HL-60 (cell line): Measurements from ENCODE around the gene PPP2R3C.
A peak's percentile ranks its signal among the peaks of the same experiment; 100 is the strongest.

ENCODE experiments used
- DNase-seq, 2 experiments: peaks; one replicate each; pipeline ENCODE4 v3.0.0-alpha.2; 2010 to 2020; ENCODE audit warnings: low read depth in 1 of 2, low spot score in 1 of 2
- H3K27ac ChIP-seq: fragments of 250-450 bp; sonication (Bioruptor Pico); replicated peaks from 2 replicates; pipeline ENCODE4 v1.5.1; 2020; ENCODE audit warnings: mild to moderate bottlenecking, moderate library complexity
- H3K27me3 ChIP-seq: fragments of 250-450 bp; sonication (Bioruptor Pico); 2 replicates; pipeline ENCODE4 v1.5.1; 2021; ENCODE audit warnings: mild to moderate bottlenecking, moderate library complexity; ENCODE audit not compliant: insufficient read depth, poor library complexity, severe bottlenecking
- H3K4me3 ChIP-seq: replicated peaks from 2 replicates; pipeline ENCODE4 v1.5.1; 2011; ENCODE audit warnings: mild to moderate bottlenecking, control low read depth, low read length; ENCODE audit not compliant: insufficient read depth
- GABPA ChIP-seq: IDR thresholded peaks from 2 replicates; pipeline ENCODE4 v1.6.1; 2012; ENCODE audit warnings: low read depth
- POLR2AphosphoS5 ChIP-seq: IDR thresholded peaks from 2 replicates; pipeline ENCODE4 v1.6.1; 2012; ENCODE audit warnings: low read depth
- REST ChIP-seq: IDR thresholded peaks from 2 replicates; pipeline ENCODE4 v1.6.1; 2012; ENCODE audit warnings: low read depth; ENCODE audit not compliant: insufficient replicate concordance
- SPI1 ChIP-seq: IDR thresholded peaks from 2 replicates; pipeline ENCODE4 v1.6.1; 2012; ENCODE audit warnings: low read depth, mild to moderate bottlenecking, borderline replicate concordance
- TF ChIP-seq, protein P1 (sequence below): IDR thresholded peaks from one replicate; pipeline ENCODE4 v1.5.1; 2011; ENCODE audit warnings: low read length, control low read depth, inconsistent platforms; ENCODE audit not compliant: insufficient read depth

Gene PPP2R3C

DNA sequence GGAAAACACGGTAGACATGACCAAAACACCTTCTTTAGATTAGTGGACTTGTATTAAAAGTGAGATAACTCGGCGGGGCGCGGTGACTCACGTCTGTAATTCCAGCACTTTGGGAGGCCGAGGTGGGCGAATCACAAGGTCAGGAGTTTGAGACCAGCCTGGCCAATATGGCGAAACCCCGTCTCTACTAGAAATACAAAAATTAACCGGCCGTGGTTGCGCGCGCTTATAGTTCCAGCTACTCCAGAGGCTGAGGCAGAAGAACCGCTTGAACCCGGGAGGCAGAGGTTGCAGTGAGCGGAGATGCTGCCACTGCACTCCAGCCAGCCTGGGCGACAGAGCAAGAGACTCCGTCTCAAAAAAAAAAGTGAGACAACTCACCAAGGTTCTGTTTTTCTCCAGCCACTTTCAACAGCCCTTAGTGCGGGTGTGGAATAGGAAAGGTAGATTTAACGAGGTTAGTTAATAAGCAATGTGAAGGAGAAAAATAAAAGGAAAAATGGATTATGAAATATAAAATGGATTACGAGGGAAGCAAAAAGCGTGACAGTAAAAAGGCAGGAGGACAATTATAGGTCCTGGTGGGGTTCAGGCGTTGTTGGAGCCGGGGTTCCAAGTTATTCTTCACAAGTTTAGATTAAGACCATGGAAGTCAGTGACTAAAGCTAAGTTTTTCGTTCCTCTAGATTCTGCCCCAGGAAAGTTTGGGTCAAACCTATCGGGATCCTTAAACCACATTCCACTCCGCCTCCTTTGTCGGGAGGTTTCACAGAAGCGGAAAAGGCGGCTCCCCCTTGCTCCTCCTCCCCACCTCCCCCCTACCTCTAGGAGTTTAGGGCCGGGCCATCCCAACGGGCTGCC lies 534 bp downstream of the PPP2R3C start:
- TF ChIP-seq REST (no peak), GABPA (no peak), POLR2AphosphoS5 (no peak), SPI1 (no peak)
- TF ChIP-seq, protein P1, sequence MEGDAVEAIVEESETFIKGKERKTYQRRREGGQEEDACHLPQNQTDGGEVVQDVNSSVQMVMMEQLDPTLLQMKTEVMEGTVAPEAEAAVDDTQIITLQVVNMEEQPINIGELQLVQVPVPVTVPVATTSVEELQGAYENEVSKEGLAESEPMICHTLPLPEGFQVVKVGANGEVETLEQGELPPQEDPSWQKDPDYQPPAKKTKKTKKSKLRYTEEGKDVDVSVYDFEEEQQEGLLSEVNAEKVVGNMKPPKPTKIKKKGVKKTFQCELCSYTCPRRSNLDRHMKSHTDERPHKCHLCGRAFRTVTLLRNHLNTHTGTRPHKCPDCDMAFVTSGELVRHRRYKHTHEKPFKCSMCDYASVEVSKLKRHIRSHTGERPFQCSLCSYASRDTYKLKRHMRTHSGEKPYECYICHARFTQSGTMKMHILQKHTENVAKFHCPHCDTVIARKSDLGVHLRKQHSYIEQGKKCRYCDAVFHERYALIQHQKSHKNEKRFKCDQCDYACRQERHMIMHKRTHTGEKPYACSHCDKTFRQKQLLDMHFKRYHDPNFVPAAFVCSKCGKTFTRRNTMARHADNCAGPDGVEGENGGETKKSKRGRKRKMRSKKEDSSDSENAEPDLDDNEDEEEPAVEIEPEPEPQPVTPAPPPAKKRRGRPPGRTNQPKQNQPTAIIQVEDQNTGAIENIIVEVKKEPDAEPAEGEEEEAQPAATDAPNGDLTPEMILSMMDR: no peak
- peak; percentile 11 to 36 for DNase-seq
- Histone ChIP-seq H3K27ac (peak overlapping the region; percentile 99), H3K27me3 (no peaks in the 10 kb centered on the region), H3K4me3 (peak overlapping the region; percentile 83)

- Histone ChIP-seq H3K27ac (no peak overlapping the region), H3K4me3 (no peak overlapping the region), H3K27me3 (no peaks in the 10 kb centered on the region)
- TF ChIP-seq REST (no peak), SPI1 (no peak), GABPA (no peak), POLR2AphosphoS5 (no peak)
- TF ChIP-seq, protein P1: no peak
- no peak for DNase-seq
Observed at GRCh38 chr14:35117112-35117511, 4.7 kb downstream of the PPP2R3C start.

GRCh38 chr14:35116242-35116641 lies 5.5 kb downstream of the PPP2R3C start:
- TF ChIP-seq, protein P1: no peak
- TF ChIP-seq GABPA (no peak), REST (no peak), POLR2AphosphoS5 (no peak), SPI1 (no peak)
- Histone ChIP-seq H3K27ac (no peak overlapping the region), H3K4me3 (no peak overlapping the region), H3K27me3 (no peaks in the 10 kb centered on the region)
- DNase-seq: no peak
